CD4-positive, CD25-positive, alpha-beta regulatory T cell (primary cell): ENCODE measurements around the gene FFAR2. TPM values are rescaled to one million over a fixed set of nuclear protein-coding genes. Genes with fewer than 3 reads are reported as not detected.
A peak's percentile ranks its signal among the peaks of the same experiment; 100 is the strongest.

ENCODE experiments used
- ATAC-seq, 2 donors: fragments of 150-1000 bp; cut with Tn5 transposase; one replicate each; pipeline ENCODE4 v1.10.0; 2021; ENCODE audit warnings: low read depth in 2 of 2, moderate number of reproducible peaks in 2 of 2, moderate library complexity in 1 of 2
- DNase-seq, 3 donors: peaks; one replicate each; pipeline versions ENCODE4 v3.0.0 to v3.0.0-alpha.2; 2012 to 2022; ENCODE audit warnings: mixed read lengths in 1 of 3
- H3K27ac ChIP-seq: one replicate; pipeline ENCODE4 v1.7.0; 2013; ENCODE audit warnings: mild to moderate bottlenecking, low read length; ENCODE audit not compliant: insufficient read depth, poor library complexity, severe bottlenecking
- H3K27me3 ChIP-seq: one replicate; pipeline ENCODE4 v1.7.0; 2013; ENCODE audit warnings: low read length; ENCODE audit not compliant: control insufficient read depth, insufficient read depth
- H3K36me3 ChIP-seq: one replicate; pipeline ENCODE4 v1.7.0; 2013; ENCODE audit warnings: mild to moderate bottlenecking, low read length, moderate library complexity; ENCODE audit not compliant: control insufficient read depth, insufficient read depth
- H3K4me1 ChIP-seq: 2 replicates; pipeline ENCODE4 v1.7.0; 2013; ENCODE audit warnings: mild to moderate bottlenecking, low read length; ENCODE audit not compliant: insufficient read depth, control insufficient read depth, poor library complexity, severe bottlenecking
- H3K4me3 ChIP-seq: one replicate; pipeline ENCODE4 v1.7.0; 2013; ENCODE audit warnings: low read depth, mild to moderate bottlenecking, low read length, moderate library complexity
- H3K9me3 ChIP-seq, 2 experiments: 1 replicate in 1 of 2; 2 replicates in 1 of 2; pipeline ENCODE4 v1.7.0; 2013; ENCODE audit warnings: low read length in 2 of 2, mild to moderate bottlenecking in 1 of 2, moderate library complexity in 1 of 2; ENCODE audit not compliant: control insufficient read depth in 2 of 2
- H3K27ac Mint-ChIP-seq, 3 donors: one replicate each; pipeline ENCODE4 v1.8.0; 2020 to 2022; ENCODE audit warnings: mild to moderate bottlenecking in 3 of 3, mixed read lengths in 3 of 3, moderate library complexity in 2 of 3
- H3K27me3 Mint-ChIP-seq: one replicate; pipeline ENCODE4 v1.8.0; 2022; ENCODE audit warnings: mild to moderate bottlenecking, mixed read lengths
- H3K36me3 Mint-ChIP-seq: one replicate; pipeline ENCODE4 v1.8.0; 2020; ENCODE audit warnings: mixed read lengths
- H3K4me1 Mint-ChIP-seq, 4 donors: one replicate each; pipeline ENCODE4 v1.8.0; 2020 to 2022; ENCODE audit warnings: mixed read lengths in 4 of 4, mild to moderate bottlenecking in 1 of 4
- H3K4me3 Mint-ChIP-seq, 4 donors: one replicate each; pipeline ENCODE4 v1.8.0; 2020 to 2022; ENCODE audit warnings: mild to moderate bottlenecking in 4 of 4, mixed read lengths in 4 of 4, moderate library complexity in 3 of 4
- H3K9me3 Mint-ChIP-seq, 7 donors: one replicate each; pipeline ENCODE4 v1.8.0; 2020 to 2022; ENCODE audit warnings: mixed read lengths in 7 of 7, mild to moderate bottlenecking in 3 of 7, moderate library complexity in 2 of 7
- polyA plus RNA-seq, 4 donors: library from polyadenylated mRNA; unstranded; fragments of 300-500 nt; fragmentation: Illumina TruSeq; gene quantifications; one replicate each; pipeline ENCODE4 v1.2.3, GENCODE V29; 2021
- total RNA-seq: library from RNA; stranded (reverse); gene quantifications from one replicate; pipeline ENCODE4 v1.2.3, GENCODE V29; 2022

Gene FFAR2
- total and polyA plus RNA-seq, 5 donors from 2014 or later, result not detected

DNA sequence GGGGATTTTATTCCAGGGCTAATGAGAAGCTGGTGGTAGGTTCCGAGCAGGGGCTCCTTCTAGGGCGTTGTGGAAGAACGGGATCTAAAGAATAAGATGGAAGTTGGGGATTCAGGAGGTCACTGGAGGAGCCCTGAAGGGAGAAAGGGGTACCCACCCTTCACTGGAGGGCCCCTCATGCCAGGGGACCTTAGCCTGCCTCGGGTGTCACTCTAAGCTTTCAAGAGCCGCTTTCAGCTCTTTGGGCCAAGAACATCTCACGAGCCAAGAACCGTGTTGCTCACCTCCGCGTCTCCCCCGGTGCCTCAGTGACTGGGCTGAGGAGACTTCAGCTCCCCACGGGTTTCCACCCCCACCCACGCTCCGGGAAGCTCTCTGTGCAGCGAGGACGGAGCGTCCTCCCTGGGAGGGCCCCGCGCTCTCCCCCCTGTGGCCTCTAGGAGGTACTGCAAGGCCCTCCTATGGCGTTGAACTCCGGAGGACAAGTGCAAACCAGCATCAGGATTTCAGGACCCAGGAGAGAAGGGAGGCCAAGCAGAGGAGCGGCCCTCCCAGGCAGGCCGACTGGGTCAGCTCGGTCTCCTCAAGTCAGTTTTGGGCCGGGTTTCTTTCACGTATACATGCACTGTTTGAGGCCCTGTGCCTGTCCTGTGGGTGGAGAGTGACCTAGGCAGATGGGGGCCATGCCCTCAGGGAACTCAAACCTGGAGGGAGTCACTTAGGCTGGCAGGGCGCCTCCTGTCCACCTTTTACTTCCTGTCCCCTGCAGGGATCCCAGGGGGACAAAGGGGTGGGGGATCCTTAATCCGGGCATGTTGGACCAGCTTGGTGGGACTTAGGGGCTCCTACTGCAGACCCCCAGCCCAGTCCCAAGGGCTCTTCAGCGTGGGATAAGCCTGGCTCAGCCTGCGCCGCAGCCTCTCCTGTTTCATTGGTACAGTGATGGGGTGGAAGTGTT, 47.3 kb downstream of the FFAR2 start:
- H3K27me3 ChIP-seq, result no peaks in the 10 kb centered on the region
- no peaks in the 10 kb centered on the region for H3K36me3 ChIP-seq
- no peaks in the 10 kb centered on the region for H3K9me3 Mint-ChIP-seq
- peaks cover 0 to 9% (median 0%) of the 10 kb centered on the region in 4 donors for H3K4me1 Mint-ChIP-seq
- no peak overlapping the region for H3K27ac ChIP-seq
- H3K4me3 ChIP-seq, result no peak overlapping the region
- H3K4me1 ChIP-seq, result peaks cover 3% of the 10 kb centered on the region
- no peak overlapping the region for H3K4me3 Mint-ChIP-seq
- H3K27me3 Mint-ChIP-seq, result peaks cover 4% of the 10 kb centered on the region
- peak; percentile 84 to 87 for ATAC-seq
- no peaks in the 10 kb centered on the region for H3K36me3 Mint-ChIP-seq
- peak; percentile 38 to 63 (median 57) for DNase-seq
- H3K27ac Mint-ChIP-seq, result peak overlapping the region in 1 of 3 donors; percentile 39
- no peaks in the 10 kb centered on the region for H3K9me3 ChIP-seq

DNA sequence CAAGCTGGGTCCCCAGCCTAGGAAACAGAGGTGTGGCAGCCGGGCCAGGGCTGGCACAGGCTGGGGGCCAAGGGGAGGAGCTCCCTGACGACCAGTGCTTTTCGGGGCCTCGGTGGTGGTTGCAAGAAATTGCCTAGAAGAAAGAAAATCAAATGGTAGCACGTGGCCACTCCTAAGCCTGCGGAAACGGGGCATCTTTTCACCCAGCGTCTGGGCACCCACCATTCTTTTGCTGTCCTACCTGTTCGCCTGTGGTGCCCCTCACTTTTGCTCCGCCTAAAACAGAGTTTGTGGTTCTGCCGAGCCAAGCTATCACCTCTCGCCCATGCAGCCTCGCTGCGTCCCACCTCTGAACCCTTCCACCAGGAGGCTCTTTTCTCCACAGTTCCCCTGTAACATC, 49.3 kb downstream of the FFAR2 start:
- Mint-ChIP-seq H3K36me3 (no peaks in the 10 kb centered on the region), H3K4me3 (no peak overlapping the region), H3K9me3 (no peaks in the 10 kb centered on the region), H3K4me1 (peaks cover 0 to 9% (median 1%) of the 10 kb centered on the region in 4 donors), H3K27me3 (peaks cover 9% of the 10 kb centered on the region), H3K27ac (peak overlapping the region in 2 of 3 donors; percentile 39 to 81)
- no peaks in the 10 kb centered on the region for H3K27me3 ChIP-seq
- H3K27ac ChIP-seq, result no peak overlapping the region
- no peaks in the 10 kb centered on the region for H3K36me3 ChIP-seq
- no peaks in the 10 kb centered on the region for H3K9me3 ChIP-seq
- DNase-seq (no peak), ATAC-seq (no peak)
- H3K4me3 ChIP-seq, result no peak overlapping the region
- peaks cover 3% of the 10 kb centered on the region for H3K4me1 ChIP-seq

GRCh38 chr19:35498220-35498619, 50.2 kb downstream of the FFAR2 start:
- H3K9me3 Mint-ChIP-seq, result no peaks in the 10 kb centered on the region
- H3K27ac Mint-ChIP-seq, result no peak overlapping the region
- H3K4me3 Mint-ChIP-seq, result no peak overlapping the region
- ATAC-seq (no peak), DNase-seq (no peak)
- H3K36me3 Mint-ChIP-seq, result no peaks in the 10 kb centered on the region
- Histone ChIP-seq H3K4me3 (no peak overlapping the region), H3K4me1 (peaks cover 3% of the 10 kb centered on the region), H3K36me3 (no peaks in the 10 kb centered on the region), H3K9me3 (no peaks in the 10 kb centered on the region), H3K27me3 (no peaks in the 10 kb centered on the region), H3K27ac (no peak overlapping the region)
- peaks cover 9% of the 10 kb centered on the region for H3K27me3 Mint-ChIP-seq
- peaks cover 0 to 9% (median 1%) of the 10 kb centered on the region in 4 donors for H3K4me1 Mint-ChIP-seq

DNA sequence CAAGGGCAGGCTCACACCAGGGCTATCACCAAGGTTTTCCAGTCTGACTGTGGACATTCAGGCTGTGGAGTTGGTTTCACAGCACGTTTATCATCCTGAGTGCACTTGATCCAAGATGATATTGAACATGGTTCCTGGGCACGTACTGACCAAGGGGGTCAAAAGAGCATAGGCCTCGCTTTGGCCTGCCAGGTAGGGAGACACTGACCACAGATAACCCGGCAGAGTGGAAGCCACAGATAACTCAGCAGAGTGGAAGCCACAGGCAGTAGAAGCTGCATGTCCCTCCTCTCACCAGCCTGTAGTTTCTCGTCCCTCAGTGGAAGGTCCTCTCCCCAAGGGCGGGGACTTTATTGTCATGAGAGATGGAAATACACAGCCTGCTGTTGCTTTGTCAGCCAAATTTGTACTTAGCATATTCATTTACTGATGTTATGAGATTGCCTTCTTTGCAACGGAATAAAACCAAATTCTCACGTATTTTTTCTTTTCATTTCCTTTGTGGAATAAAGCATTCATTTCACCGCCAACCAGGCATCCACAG, 51.0 kb downstream of the FFAR2 start:
- Mint-ChIP-seq H3K36me3 (no peaks in the 10 kb centered on the region), H3K4me1 (peaks cover 0 to 9% (median 1%) of the 10 kb centered on the region in 4 donors), H3K27ac (no peak overlapping the region), H3K9me3 (no peaks in the 10 kb centered on the region), H3K27me3 (peaks cover 9% of the 10 kb centered on the region), H3K4me3 (no peak overlapping the region)
- ATAC-seq (no peak), DNase-seq (no peak)
- Histone ChIP-seq H3K4me3 (no peak overlapping the region), H3K27ac (no peak overlapping the region), H3K9me3 (no peaks in the 10 kb centered on the region), H3K4me1 (peaks cover 3% of the 10 kb centered on the region), H3K36me3 (no peaks in the 10 kb centered on the region), H3K27me3 (no peaks in the 10 kb centered on the region)

GRCh38 chr19:35500611-35501010, 52.6 kb downstream of the FFAR2 start:
- no peak overlapping the region for H3K27ac Mint-ChIP-seq
- H3K27ac ChIP-seq, result no peak overlapping the region
- H3K9me3 Mint-ChIP-seq, result no peaks in the 10 kb centered on the region
- H3K27me3 ChIP-seq, result no peaks in the 10 kb centered on the region
- DNase-seq, result no peak
- H3K36me3 ChIP-seq, result no peaks in the 10 kb centered on the region
- no peak overlapping the region for H3K4me3 Mint-ChIP-seq
- no peaks in the 10 kb centered on the region for H3K36me3 Mint-ChIP-seq
- no peaks in the 10 kb centered on the region for H3K4me1 ChIP-seq
- H3K4me3 ChIP-seq, result no peak overlapping the region
- no peaks in the 10 kb centered on the region for H3K9me3 ChIP-seq
- ATAC-seq, result no peak
- H3K27me3 Mint-ChIP-seq, result peaks cover 14% of the 10 kb centered on the region
- H3K4me1 Mint-ChIP-seq, result peaks cover 0 to 3% (median under 1%) of the 10 kb centered on the region in 4 donors

Other genes starting within 250 kb of the FFAR2 start
- gene FAM187B, start 219.5 kb upstream of the FFAR2 start, total RNA-seq, result not detected
- gene FAM187B, start 219.5 kb upstream of the FFAR2 start, polyA plus RNA-seq, result not detected
- gene LSR, start 199.3 kb upstream of the FFAR2 start, total RNA-seq, result 28.1 TPM
- gene LSR, start 199.3 kb upstream of the FFAR2 start, polyA plus RNA-seq, result 10 to 100 TPM; 47.8 to 66.1 (median 53.7) TPM
- gene USF2, start 179.3 kb upstream of the FFAR2 start, total RNA-seq, result 277 TPM
- 10 to 100 TPM in 1 of 4 donors, 1 to 10 TPM in 3; 5.9 to 10.1 (median 6.8) TPM for gene USF2, start 179.3 kb upstream of the FFAR2 start, polyA plus RNA-seq
- gene HAMP, start 165.7 kb upstream of the FFAR2 start, total RNA-seq, result 0.32 TPM
- gene HAMP, start 165.7 kb upstream of the FFAR2 start, polyA plus RNA-seq, result not detected
- not detected for gene MAG, start 156.1 kb upstream of the FFAR2 start, total RNA-seq
- gene MAG, start 156.1 kb upstream of the FFAR2 start, polyA plus RNA-seq, result under 1 TPM in 2 of 4 donors, not detected in 2; 0.16 to 0.28 TPM
- gene CD22, start 119.1 kb upstream of the FFAR2 start, total RNA-seq, result 3.3 TPM
- gene CD22, start 119.1 kb upstream of the FFAR2 start, polyA plus RNA-seq, result 1 to 10 TPM in 1 of 4 donors, under 1 TPM in 2, not detected in 1; 0.15 to 1.9 (median 0.39) TPM
- gene FFAR1, start 100.4 kb upstream of the FFAR2 start, total RNA-seq, result not detected
- not detected for gene FFAR1, start 100.4 kb upstream of the FFAR2 start, polyA plus RNA-seq
- 1.7 TPM for gene FFAR3, start 89.8 kb upstream of the FFAR2 start, total RNA-seq
- gene FFAR3, start 89.8 kb upstream of the FFAR2 start, polyA plus RNA-seq, result under 1 TPM in 1 of 4 donors, not detected in 3; 0.39 TPM
- gene GPR42, start 77.2 kb upstream of the FFAR2 start, total RNA-seq, result not detected
- gene GPR42, start 77.2 kb upstream of the FFAR2 start, polyA plus RNA-seq, result not detected
- gene KRTDAP, start 42.2 kb downstream of the FFAR2 start, total RNA-seq, result not detected
- not detected for gene KRTDAP, start 42.2 kb downstream of the FFAR2 start, polyA plus RNA-seq
- not detected for gene DMKN, start 65.4 kb downstream of the FFAR2 start, total RNA-seq
- 1 to 10 TPM in 2 of 4 donors, under 1 TPM in 1, not detected in 1; 0.74 to 1.6 (median 1.0) TPM for gene DMKN, start 65.4 kb downstream of the FFAR2 start, polyA plus RNA-seq
- gene SBSN, start 80.1 kb downstream of the FFAR2 start, total RNA-seq, result not detected
- not detected for gene SBSN, start 80.1 kb downstream of the FFAR2 start, polyA plus RNA-seq
- not detected for gene GAPDHS, start 85.2 kb downstream of the FFAR2 start, total RNA-seq
- gene GAPDHS, start 85.2 kb downstream of the FFAR2 start, polyA plus RNA-seq, result not detected
- 37.1 TPM for gene TMEM147, start 97.4 kb downstream of the FFAR2 start, total RNA-seq
- gene TMEM147, start 97.4 kb downstream of the FFAR2 start, polyA plus RNA-seq, result 100 to 1,000 TPM; 155 to 179 (median 160) TPM
- gene ATP4A, start 115.4 kb downstream of the FFAR2 start, total RNA-seq, result not detected
- not detected for gene ATP4A, start 115.4 kb downstream of the FFAR2 start, polyA plus RNA-seq
- gene PMIS2, start 137.9 kb downstream of the FFAR2 start, total RNA-seq, result not detected
- gene PMIS2, start 137.9 kb downstream of the FFAR2 start, polyA plus RNA-seq, result not detected
- gene HAUS5, start 164.5 kb downstream of the FFAR2 start, total RNA-seq, result 25.9 TPM
- 1 to 10 TPM; 5.1 to 8.1 (median 6.6) TPM for gene HAUS5, start 164.5 kb downstream of the FFAR2 start, polyA plus RNA-seq
- gene RBM42, start 180.8 kb downstream of the FFAR2 start, total RNA-seq, result 52.3 TPM
- gene RBM42, start 180.8 kb downstream of the FFAR2 start, polyA plus RNA-seq, result 10 to 100 TPM; 54.4 to 69.0 (median 59.2) TPM
- gene ETV2, start 193.5 kb downstream of the FFAR2 start, total RNA-seq, result not detected
- under 1 TPM in 3 of 4 donors, not detected in 1; 0.44 to 0.67 (median 0.46) TPM for gene ETV2, start 193.5 kb downstream of the FFAR2 start, polyA plus RNA-seq
- 249 TPM for gene COX6B1, start 200.1 kb downstream of the FFAR2 start, total RNA-seq
- gene COX6B1, start 200.1 kb downstream of the FFAR2 start, polyA plus RNA-seq, result 100 to 1,000 TPM; 854 to 919 (median 912) TPM
- not detected for gene UPK1A, start 218.3 kb downstream of the FFAR2 start, total RNA-seq
- not detected for gene UPK1A, start 218.3 kb downstream of the FFAR2 start, polyA plus RNA-seq